ENCODE results near the gene RALY. TPM values are rescaled to one million over a fixed set of nuclear protein-coding genes. Genes with fewer than 3 reads are reported as not detected.

The RALY gene
- total and polyA plus RNA-seq, 2 experiments from 2014 or later = 122 to 240 TPM

- Histone ChIP-seq H4K20me1 (ENCODE audit: insufficient read depth, poor library complexity, severe bottlenecking) (no peaks in the 10 kb centered on the region), H3K36me3 (replicated peaks; ENCODE audit: insufficient read depth, low read depth) (no peaks in the 10 kb centered on the region), H3K27me3 (peaks cover 4% of the 10 kb centered on the region), H3K4me2 (no peak overlapping the region), H2AFZ (no peak overlapping the region), H3K9me3 (ENCODE audit: low read depth) (no peaks in the 10 kb centered on the region), H3K4me1 (ENCODE audit: insufficient read depth) (no peaks in the 10 kb centered on the region), H3K9me2 (replicated peaks; ENCODE audit: insufficient read depth) (no peaks in the 10 kb centered on the region), H3K27ac (no peak overlapping the region), H3K4me3 (no peak overlapping the region), H3K79me2 (no peaks in the 10 kb centered on the region)
- DNase-seq (ENCODE audit: low spot score) = no peak
- TF ChIP-seq CTCF (IDR thresholded peaks at IDR 0.05; ENCODE audit: poor library complexity) = no peak
- TF ChIP-seq EZH2 (IDR thresholded peaks at IDR 0.05; ENCODE audit: borderline replicate concordance) = no peak
- no peak for TF ChIP-seq EZH2phosphoT487 (IDR thresholded peaks at IDR 0.05; ENCODE audit: low read depth, severe bottlenecking, unreplicated experiment)
These were observed 129.6 kb downstream of the RALY start for GRCh38 chr20:34123309-34123708.

- Histone ChIP-seq H2AFZ (no peak overlapping the region), H3K36me3 (replicated peaks; ENCODE audit: insufficient read depth, low read depth) (no peaks in the 10 kb centered on the region), H3K79me2 (no peaks in the 10 kb centered on the region), H3K9me3 (ENCODE audit: low read depth) (no peaks in the 10 kb centered on the region), H3K4me2 (no peak overlapping the region), H4K20me1 (ENCODE audit: insufficient read depth, poor library complexity, severe bottlenecking) (no peaks in the 10 kb centered on the region), H3K4me3 (no peak overlapping the region), H3K9me2 (replicated peaks; ENCODE audit: insufficient read depth) (no peaks in the 10 kb centered on the region), H3K27me3 (no peaks in the 10 kb centered on the region), H3K27ac (no peak overlapping the region), H3K4me1 (ENCODE audit: insufficient read depth) (no peaks in the 10 kb centered on the region)
- WGBS (ENCODE audit: low lambda C conversion rate, missing lambda C conversion rate) = 33% methylated on average over 2 of the region's 2 CpGs
- TF ChIP-seq EZH2 (IDR thresholded peaks at IDR 0.05; ENCODE audit: borderline replicate concordance) (no peak), CTCF (IDR thresholded peaks at IDR 0.05; ENCODE audit: poor library complexity) (no peak), EZH2phosphoT487 (IDR thresholded peaks at IDR 0.05; ENCODE audit: low read depth, severe bottlenecking, unreplicated experiment) (no peak)
- no peak for DNase-seq (ENCODE audit: low spot score)
These were observed 130.9 kb downstream of the RALY start for GRCh38 chr20:34124469-34125249.

GRCh38 chr20:34127792-34128191, 134.1 kb downstream of the RALY start:
- H3K27me3 ChIP-seq = no peaks in the 10 kb centered on the region
- 42% methylated on average over 10 of the region's 10 CpGs for WGBS (ENCODE audit: low lambda C conversion rate, missing lambda C conversion rate)
- no peaks in the 10 kb centered on the region for H3K9me3 ChIP-seq (ENCODE audit: low read depth)
- no peak overlapping the region for H3K27ac ChIP-seq
- H3K36me3 ChIP-seq (replicated peaks; ENCODE audit: insufficient read depth, low read depth) = no peaks in the 10 kb centered on the region
- H3K79me2 ChIP-seq = no peaks in the 10 kb centered on the region
- no peak overlapping the region for H3K4me3 ChIP-seq
- DNase-seq (ENCODE audit: low spot score) = no peak
- H4K20me1 ChIP-seq (ENCODE audit: insufficient read depth, poor library complexity, severe bottlenecking) = no peaks in the 10 kb centered on the region
- no peak for TF ChIP-seq CTCF (IDR thresholded peaks at IDR 0.05; ENCODE audit: poor library complexity)
- TF ChIP-seq EZH2 (IDR thresholded peaks at IDR 0.05; ENCODE audit: borderline replicate concordance) = no peak
- no peak overlapping the region for H3K4me2 ChIP-seq
- no peaks in the 10 kb centered on the region for H3K9me2 ChIP-seq (replicated peaks; ENCODE audit: insufficient read depth)
- no peak overlapping the region for H2AFZ ChIP-seq
- H3K4me1 ChIP-seq (ENCODE audit: insufficient read depth) = no peaks in the 10 kb centered on the region

All from hepatocyte (in vitro differentiated cells).